HG03442 (cell line): ENCODE results near the gene TCAF1.
"Not testable (repeated sequence)": the region's sequence is repeated elsewhere in the genome, so short reads cannot be mapped to it uniquely, and the experiment has no call there.

Source experiments
- ATAC-seq: cut with Tn5 transposase; IDR thresholded peaks from one replicate; pipeline ENCODE4 v1.9.1; 2021; ENCODE audit warnings: mild to moderate bottlenecking, moderate library complexity; ENCODE audit not compliant: unreplicated experiment

Gene TCAF1

DNA sequence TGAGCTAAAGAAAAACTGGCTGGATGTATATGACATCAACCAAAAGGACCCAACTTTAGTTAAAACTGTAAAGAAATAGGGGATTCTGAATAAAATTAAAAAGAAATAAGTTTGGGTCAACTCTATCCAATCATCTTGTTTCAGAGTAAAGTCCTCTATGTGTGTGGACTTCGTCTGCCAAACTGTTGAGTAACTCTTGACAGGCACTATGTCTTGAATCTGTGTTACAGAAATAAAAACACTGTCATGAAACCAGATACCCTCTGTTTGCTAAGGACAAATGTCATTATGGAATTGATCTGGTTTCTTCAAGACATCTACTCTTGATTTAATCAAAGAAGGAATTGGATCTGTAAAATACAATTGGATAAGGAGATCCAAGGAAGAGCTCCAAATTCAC is 46.5 kb downstream of the TCAF1 start:
- not testable (repeated sequence) for ATAC-seq

GRCh38 chr7:143850682-143851081 is 51.3 kb downstream of the TCAF1 start:
- ATAC-seq, result no peak

GRCh38 chr7:143849785-143850479 is 52.0 kb downstream of the TCAF1 start:
- ATAC-seq, result no peak

GRCh38 chr7:143848192-143848591 is 53.8 kb downstream of the TCAF1 start:
- ATAC-seq, result no peak

- no peak for ATAC-seq
Measured at GRCh38 chr7:143846692-143847091, 55.3 kb downstream of the TCAF1 start.

DNA sequence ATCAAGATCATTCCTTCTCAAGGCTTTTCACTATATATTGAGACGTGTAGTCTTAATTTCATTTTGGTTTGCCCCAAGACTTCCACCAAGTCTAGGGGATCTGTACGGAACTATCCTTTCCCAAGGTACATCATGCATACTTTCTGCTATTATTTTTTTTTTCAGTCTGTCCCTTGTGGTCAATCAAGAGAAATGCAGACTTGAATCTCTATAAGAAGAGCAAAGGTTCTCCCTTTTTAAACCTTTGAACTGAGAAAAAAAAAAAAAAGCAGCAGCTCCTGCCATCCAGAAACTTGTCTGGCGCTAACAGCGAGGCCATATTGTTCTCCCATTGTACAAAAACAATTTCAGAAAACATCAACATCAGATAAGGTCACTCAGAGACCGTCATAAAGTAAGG is 60.3 kb downstream of the TCAF1 start:
- ATAC-seq, result not testable (repeated sequence)

DNA sequence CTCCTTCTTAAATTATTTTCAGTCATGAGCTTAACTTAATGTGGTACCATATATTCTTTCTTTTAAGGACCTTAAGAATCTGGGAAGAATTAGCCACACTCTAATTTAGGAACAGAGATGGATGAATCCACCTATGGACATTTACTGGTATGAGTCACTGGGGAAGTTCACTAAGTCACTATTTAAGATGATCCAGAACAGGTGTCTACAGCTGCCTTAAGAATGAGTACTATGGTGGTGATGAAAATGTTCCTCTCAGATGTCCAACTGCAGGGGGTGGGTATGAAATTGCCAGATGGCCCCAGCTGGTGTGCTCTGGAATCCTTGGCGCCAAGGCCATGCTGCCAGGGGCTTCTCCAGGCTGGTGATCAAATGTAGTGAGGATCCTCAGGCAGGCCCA is 61.9 kb downstream of the TCAF1 start:
- not testable (repeated sequence) for ATAC-seq

- peak; percentile 51 for ATAC-seq
Measured at GRCh38 chr7:143837223-143837622, 64.8 kb downstream of the TCAF1 start.

GRCh38 chr7:143836622-143837021 is 65.4 kb downstream of the TCAF1 start:
- ATAC-seq, result peak; percentile 75

- ATAC-seq, result peak; percentile 30
Measured at GRCh38 chr7:143836088-143836487, 65.9 kb downstream of the TCAF1 start.

DNA sequence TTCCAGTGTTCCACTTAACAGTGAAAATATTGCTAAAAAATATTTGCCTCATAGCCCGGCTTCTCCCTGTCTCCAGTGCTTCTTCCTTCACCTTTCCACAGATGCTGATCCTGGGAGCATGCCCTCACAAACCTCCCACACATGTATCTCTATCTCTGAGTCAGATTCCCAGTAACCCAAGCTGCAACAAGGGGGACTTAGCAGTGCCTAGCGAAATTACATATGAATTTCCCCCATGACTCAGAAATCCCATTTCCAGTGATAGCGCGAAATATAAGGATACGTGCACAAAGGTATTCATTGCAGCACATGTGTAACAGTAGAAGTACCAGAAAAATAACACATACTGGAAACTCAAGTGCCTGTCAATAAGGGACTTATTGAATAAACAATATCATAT is 75.4 kb downstream of the TCAF1 start:
- not testable (repeated sequence) for ATAC-seq

DNA sequence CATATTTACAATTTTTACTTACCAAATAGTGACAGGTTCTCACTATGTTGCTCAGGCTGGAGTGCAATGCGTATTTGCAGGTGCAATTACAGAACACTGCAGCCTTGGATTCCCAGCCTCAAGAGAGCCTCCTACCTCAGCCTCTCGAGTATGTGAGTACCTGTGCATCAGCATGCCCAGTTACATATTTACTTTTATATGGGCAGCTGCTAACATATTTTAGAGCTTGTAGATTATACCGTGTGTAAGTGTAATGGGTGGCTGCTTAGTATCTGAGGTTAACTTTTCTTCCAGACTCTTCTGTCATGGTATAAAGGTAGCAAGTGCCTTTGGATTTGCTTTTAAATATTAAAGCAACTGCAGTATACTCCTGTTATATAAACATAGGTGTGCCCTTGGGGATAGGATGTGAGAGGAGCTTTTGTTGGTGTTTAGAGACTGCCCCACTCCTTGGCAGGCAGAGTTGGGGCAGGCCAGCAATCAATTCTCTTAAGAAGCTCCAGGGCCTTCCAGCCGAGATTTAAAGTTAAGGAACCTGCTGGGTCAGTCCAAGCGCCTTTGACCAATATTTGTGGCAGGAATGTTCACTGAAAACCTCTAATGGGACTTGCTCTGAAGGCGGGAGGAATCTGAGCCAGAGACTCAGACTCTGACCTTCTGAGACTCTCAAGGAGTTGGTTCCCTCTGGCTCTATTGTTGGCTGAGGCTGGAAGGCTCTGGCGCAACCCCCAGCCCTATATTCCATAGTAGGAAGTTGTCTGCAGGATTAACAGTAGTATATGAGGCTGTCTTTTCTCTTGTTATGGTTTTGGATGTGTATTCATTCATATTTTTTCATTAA is 77.5 kb downstream of the TCAF1 start:
- not testable (repeated sequence) for ATAC-seq

GRCh38 chr7:143823634-143824294 is 78.2 kb downstream of the TCAF1 start:
- ATAC-seq, result not testable (repeated sequence)

DNA sequence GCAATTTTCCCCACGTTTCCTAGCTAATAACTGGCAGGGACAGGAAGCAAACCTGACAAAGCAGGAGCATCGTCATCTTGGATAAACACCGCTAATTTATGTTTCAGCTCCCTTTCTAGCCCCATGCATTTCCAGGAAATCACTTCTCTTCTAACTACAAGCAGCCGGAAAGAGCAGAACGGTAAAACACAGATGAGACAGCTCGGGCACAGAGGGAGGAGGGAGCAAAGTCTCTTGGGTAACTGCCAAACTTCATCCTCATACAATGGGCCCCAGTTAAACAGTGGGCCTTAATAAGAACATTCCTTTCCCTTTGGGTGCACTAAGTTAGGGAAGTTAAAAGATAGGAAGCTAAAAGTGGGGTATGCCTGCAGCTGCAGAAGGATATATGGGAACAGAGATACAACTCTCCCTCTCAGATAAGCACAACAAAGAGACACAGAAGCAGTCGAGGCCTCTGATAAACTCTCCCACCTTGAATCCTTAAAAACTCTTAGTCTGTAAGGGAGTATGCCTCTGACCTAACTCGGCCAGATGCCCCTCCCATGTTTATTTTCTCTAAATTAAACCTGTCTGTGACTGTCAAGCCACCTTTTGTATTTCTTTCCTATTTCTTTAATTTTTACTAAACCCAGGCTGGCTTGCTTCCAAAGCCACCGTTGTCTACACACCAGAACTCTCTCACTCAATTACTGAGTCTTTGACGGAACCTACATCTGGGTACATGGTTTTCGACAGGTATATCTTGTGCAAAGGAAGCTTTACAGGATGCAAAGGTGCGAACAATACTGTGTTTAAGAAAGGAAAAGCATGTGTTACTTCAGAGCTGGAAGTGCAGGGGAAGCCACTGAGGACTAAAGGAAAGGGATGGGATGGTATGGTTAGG is 80.3 kb downstream of the TCAF1 start:
- not testable (repeated sequence) for ATAC-seq

GRCh38 chr7:143817873-143818272 is 84.1 kb downstream of the TCAF1 start:
- ATAC-seq, result peak; percentile 81

DNA sequence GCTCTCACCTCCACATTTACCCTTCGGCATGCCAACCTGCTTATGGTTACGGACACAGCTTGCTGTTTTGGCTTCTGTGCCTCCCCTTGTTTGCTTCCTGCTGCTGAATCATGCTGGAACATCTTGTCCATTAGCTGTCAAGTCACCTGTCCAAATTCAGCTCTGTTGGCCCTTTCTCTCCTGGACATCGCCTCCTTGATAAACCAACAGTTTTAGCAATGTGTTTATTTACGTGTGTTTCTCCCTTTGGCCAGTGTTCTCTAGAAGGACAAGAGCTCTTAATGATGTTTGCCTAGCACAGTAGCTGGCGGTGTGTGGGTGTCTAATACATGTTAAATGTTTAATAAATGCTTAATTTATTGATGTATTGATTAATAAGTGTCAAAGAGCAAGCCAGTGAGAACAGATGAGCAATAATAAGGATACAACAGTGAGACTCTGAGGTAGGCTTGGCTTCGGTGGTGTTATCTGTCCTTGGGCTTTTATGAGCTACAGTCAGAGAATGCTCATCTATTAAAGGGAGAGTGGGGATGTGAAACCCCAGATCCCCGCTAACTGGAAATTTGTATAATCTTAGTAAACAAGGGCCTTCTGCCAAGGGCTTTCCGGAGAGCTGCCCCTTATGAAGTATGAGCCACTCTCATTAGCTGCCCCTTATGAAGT is 85.4 kb downstream of the TCAF1 start:
- ATAC-seq, result not testable (repeated sequence)

DNA sequence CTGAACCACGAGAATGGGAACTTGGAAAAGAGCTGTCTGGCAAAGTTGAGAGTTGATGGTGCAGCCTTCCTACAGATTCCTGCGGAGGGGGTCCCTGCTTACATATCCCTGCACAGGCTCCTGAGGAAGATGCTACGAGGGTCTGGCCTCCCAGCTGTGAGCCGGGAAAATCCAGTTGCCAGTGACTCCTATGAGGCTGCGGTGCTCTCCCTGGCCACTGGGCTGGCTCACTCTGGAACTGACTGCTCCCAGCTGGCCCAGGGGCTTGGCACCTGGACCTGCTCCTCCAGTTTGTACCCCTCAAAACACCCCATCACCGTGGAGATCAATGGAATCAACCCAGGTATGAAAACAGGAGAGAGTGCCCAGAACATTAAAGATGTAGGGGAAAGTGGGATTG is 91.3 kb downstream of the TCAF1 start:
- ATAC-seq, result not testable (repeated sequence)

- ATAC-seq, result not testable (repeated sequence)
Measured at GRCh38 chr7:143806664-143807071, 95.3 kb downstream of the TCAF1 start.
